ENCODE results near the gene WWOX. TPM values are rescaled to one million over a fixed set of nuclear protein-coding genes. Genes with fewer than 3 reads are reported as not detected.
A peak's percentile ranks its signal among the peaks of the same experiment; 100 is the strongest.

WWOX gene
- total RNA-seq, 4 donors from 2014 or later = 76.8 to 102 (median 83.6) TPM

- Histone ChIP-seq H3K27ac (peak overlapping the region in 2 of 4 donors; percentile 40 to 44), H3K4me1 (peaks cover 0 to 15% (median 0%) of the 10 kb centered on the region in 4 donors), H3K36me3 (no peaks in the 10 kb centered on the region), H3K4me3 (no peak overlapping the region), H3K9me3 (no peaks in the 10 kb centered on the region), H3K27me3 (no peaks in the 10 kb centered on the region)
- TF ChIP-seq POLR2A (IDR thresholded peaks at IDR 0.05) (no peak), CTCF (IDR thresholded peaks at IDR 0.05) (no peak), EP300 (IDR thresholded peaks at IDR 0.05) (no peak)
- no peak for DNase-seq (ENCODE audit: low spot score in 2 of 2)
- WGBS, 2 donors = 52 to 58% methylated on average over 9 of the region's 9 CpGs
These were observed 159.1 kb downstream of the WWOX start for GRCh38 chr16:78258375-78259065.

- no peaks in the 10 kb centered on the region for H3K27me3 ChIP-seq
- 76 to 79% methylated on average over 5 of the region's 5 CpGs for WGBS, 2 donors
- H3K36me3 ChIP-seq = peaks cover 0 to 6% (median 0%) of the 10 kb centered on the region in 3 donors
- H3K27ac ChIP-seq = no peak overlapping the region
- no peak for DNase-seq (ENCODE audit: low spot score in 2 of 2)
- TF ChIP-seq POLR2A (IDR thresholded peaks at IDR 0.05) = no peak
- no peak for TF ChIP-seq EP300 (IDR thresholded peaks at IDR 0.05)
- no peak for TF ChIP-seq CTCF (IDR thresholded peaks at IDR 0.05)
- H3K9me3 ChIP-seq = peaks cover 0 to 3% (median 0%) of the 10 kb centered on the region in 4 donors
- no peak overlapping the region for H3K4me3 ChIP-seq
- H3K4me1 ChIP-seq = peaks cover 0 to 15% (median 0%) of the 10 kb centered on the region in 4 donors
These were observed 160.4 kb downstream of the WWOX start for GRCh38 chr16:78259873-78260272.

- DNase-seq (ENCODE audit: low spot score in 2 of 2) = no peak
- WGBS, 2 donors = 97% methylated on average over 6 of the region's 6 CpGs
- Histone ChIP-seq H3K9me3 (peaks cover 0 to 3% (median 0%) of the 10 kb centered on the region in 4 donors), H3K27me3 (no peaks in the 10 kb centered on the region), H3K36me3 (peaks cover 0 to 6% (median 0%) of the 10 kb centered on the region in 3 donors), H3K4me3 (no peak overlapping the region), H3K27ac (no peak overlapping the region), H3K4me1 (no peaks in the 10 kb centered on the region)
- no peak for TF ChIP-seq CTCF (IDR thresholded peaks at IDR 0.05)
- no peak for TF ChIP-seq EP300 (IDR thresholded peaks at IDR 0.05)
- TF ChIP-seq POLR2A (IDR thresholded peaks at IDR 0.05) = no peak
These were observed 165.2 kb downstream of the WWOX start for GRCh38 chr16:78264642-78265041.

- Histone ChIP-seq H3K27me3 (no peaks in the 10 kb centered on the region), H3K36me3 (peaks cover 0 to 8% (median 0%) of the 10 kb centered on the region in 3 donors), H3K4me3 (no peak overlapping the region), H3K27ac (no peak overlapping the region), H3K4me1 (no peaks in the 10 kb centered on the region), H3K9me3 (peaks cover 0 to 3% (median 0%) of the 10 kb centered on the region in 4 donors)
- 85 to 93% methylated on average over 7 of the region's 7 CpGs for WGBS, 2 donors
- TF ChIP-seq POLR2A (IDR thresholded peaks at IDR 0.05) (no peak), CTCF (IDR thresholded peaks at IDR 0.05) (no peak), EP300 (IDR thresholded peaks at IDR 0.05) (no peak)
- no peak for DNase-seq (ENCODE audit: low spot score in 2 of 2)
These were observed 169.8 kb downstream of the WWOX start for GRCh38 chr16:78269256-78269655.

GRCh38 chr16:78271981-78272380, 172.5 kb downstream of the WWOX start:
- Histone ChIP-seq H3K27me3 (no peaks in the 10 kb centered on the region), H3K9me3 (no peaks in the 10 kb centered on the region), H3K4me1 (no peaks in the 10 kb centered on the region), H3K36me3 (peaks cover 0 to 4% (median 0%) of the 10 kb centered on the region in 3 donors), H3K27ac (no peak overlapping the region), H3K4me3 (no peak overlapping the region)
- WGBS, 2 donors = 96 to 100% methylated on average over 3 of the region's 3 CpGs
- TF ChIP-seq CTCF (IDR thresholded peaks at IDR 0.05) = no peak
- no peak for TF ChIP-seq POLR2A (IDR thresholded peaks at IDR 0.05)
- no peak for TF ChIP-seq EP300 (IDR thresholded peaks at IDR 0.05)
- DNase-seq (ENCODE audit: low spot score in 2 of 2) = no peak
